EL (cell line): ENCODE results near the gene UBE2U.

ENCODE experiments used
- DNase-seq: peaks from one replicate; pipeline ENCODE4 v3.0.0-alpha.2; 2016

UBE2U gene

GRCh38 chr1:64296459-64296858 is 93.0 kb downstream of the UBE2U start:
- no peak for DNase-seq

- no peak for DNase-seq
Measured at GRCh38 chr1:64302194-64302593, 98.8 kb downstream of the UBE2U start.

GRCh38 chr1:64302971-64303370 is 99.5 kb downstream of the UBE2U start:
- DNase-seq = peak; percentile 71

- no peak for DNase-seq
Measured at GRCh38 chr1:64304823-64305222, 101.4 kb downstream of the UBE2U start.

- DNase-seq = no peak
Measured at GRCh38 chr1:64308866-64309265, 105.4 kb downstream of the UBE2U start.

- DNase-seq = no peak
Measured at GRCh38 chr1:64309431-64309831, 106.0 kb downstream of the UBE2U start.

GRCh38 chr1:64310760-64311159 is 107.3 kb downstream of the UBE2U start:
- DNase-seq = no peak

GRCh38 chr1:64312431-64312830 is 109.0 kb downstream of the UBE2U start:
- no peak for DNase-seq

- DNase-seq = no peak
Measured at GRCh38 chr1:64315402-64315801, 112.0 kb downstream of the UBE2U start.
